ENCODE data around the gene MICAL2. TPM values are rescaled to one million over a fixed set of nuclear protein-coding genes. Genes with fewer than 3 reads are reported as not detected.

MICAL2 gene
- total RNA-seq, 1 experiment from 2014 or later, result 53.4 TPM

DNA sequence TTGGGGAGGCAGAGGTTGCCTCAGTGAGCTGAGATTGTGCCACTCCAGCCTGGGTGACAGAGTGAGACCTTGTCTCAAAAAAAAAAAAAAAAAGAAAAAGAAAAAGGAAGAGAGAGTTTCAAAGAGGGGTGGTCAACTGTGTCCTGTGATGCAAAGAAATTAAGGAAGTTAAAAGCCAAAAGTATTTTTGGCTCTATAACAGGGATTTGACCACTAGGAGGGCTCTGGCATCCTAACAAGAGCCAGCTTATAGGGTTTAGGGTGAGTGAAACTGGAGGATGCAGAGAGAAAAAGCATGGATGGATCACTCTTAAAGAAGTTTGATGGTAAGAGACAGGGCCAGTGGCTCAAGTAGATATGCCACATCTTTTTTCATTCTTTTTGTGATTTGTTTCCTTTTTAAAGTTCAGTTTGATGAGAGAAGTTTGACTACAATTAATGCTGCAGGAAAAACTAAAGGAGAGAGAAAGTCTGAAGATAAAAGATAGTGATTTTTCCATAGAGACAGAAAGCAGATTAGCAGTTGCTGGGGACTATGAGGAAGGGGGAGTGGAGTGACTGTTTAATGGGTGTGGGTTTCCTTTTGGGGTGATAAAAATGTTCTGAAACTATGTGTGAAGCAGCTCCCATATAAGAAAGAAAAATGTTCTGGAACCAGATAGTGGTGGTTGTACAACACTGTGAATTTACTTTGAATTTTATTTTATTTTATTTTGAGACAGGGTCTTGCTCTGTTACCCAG lies 11.1 kb upstream of the MICAL2 start:
- no peak for DNase-seq (ENCODE audit: low spot score)

DNA sequence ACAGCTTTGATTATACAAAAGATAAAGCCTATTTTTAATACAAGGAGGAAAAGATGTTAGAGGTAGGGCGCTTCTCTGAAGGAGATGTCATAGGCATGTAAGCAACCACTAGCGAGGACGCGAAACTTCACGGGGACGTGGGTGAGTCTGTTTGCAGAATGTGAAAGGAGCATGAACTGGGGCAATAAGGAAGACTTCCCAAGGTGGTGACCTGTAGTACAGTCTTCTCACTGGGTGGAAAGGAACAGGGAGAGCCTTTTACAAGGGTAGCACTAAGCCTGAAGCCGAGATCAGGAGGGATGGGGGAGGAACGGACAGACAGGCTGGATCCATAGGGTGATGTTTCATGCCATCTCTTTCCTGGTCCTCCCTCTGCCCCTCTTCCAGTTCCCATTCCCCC lies 10.0 kb upstream of the MICAL2 start:
- no peak for DNase-seq (ENCODE audit: low spot score)

DNA sequence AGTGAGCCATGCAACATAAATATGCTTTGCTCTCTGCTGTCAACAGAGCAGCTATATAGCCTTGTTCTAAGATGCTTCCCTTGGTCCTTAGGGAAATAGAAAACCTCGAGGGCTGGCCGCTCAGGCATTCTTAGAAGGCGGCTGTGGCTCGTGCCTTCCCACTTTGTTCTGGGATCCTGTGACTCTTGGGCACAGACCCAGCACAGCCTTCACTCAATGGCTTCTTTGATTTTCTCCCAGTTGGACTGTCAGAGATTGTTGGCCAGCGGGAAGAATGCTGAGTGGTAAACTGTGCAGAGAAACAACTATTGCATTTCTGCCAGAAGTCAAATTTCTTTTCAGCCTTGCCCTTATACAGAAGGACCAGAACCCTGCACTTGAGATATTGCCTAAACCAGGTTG lies 9.5 kb upstream of the MICAL2 start:
- DNase-seq (ENCODE audit: low spot score), result no peak

DNA sequence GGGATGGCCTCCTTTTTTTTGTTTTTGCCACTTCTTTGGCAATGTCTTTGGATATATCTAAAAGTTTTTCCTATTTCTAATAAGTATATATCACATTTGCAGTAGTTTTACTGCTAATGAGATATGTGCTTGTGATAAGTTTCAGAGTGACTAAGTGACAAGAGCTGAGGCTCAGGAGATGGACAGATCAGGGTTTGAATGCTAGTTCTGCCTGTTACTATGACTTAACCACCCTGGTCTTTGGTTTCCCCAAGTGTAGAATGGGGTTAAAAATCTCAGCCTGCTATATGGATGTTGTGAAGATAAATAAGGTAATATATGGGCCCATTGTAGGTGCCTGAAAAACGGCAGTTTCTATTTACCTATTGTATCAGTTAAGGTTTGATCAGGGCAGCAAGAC lies 9.1 kb upstream of the MICAL2 start:
- no peak for DNase-seq (ENCODE audit: low spot score)

DNA sequence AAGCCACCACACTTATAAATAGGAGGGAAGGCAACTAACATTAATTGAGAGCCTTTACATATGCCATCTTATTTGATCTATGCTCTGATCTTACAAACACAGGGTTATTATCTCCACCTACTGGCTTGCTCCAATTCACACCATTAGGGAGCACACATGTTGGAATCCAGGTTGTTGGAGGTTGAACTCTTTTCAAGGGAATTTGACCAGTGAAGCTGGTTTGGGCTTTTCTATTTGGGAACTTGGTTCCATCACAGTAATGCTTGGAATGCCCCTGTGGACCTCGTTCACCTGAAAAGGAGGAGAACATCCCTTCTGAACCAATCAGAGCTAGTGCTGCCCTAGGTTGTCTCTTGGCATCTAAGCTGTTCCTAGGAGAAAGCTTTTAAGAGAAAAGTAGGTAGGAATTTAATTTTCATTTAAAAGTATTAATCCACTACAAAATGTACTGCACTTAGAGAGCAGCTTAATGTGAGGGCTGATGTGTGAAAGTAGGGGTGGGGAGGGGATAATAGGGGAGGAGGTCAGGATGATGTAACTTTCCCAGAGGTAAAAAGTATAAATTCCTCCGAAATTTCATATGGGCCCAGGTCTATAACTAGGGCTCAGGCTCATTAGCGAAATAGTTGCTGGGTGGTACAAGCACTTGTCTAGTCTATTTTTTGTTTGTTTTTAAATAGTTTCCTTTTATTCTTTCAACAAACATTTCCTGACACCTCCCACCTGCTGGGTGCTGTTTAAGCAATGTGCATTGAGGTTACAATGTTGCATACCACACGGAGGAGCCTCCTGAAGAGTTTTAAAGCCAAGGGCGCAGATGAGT lies 7.6 kb upstream of the MICAL2 start:
- DNase-seq (ENCODE audit: low spot score), result no peak

DNA sequence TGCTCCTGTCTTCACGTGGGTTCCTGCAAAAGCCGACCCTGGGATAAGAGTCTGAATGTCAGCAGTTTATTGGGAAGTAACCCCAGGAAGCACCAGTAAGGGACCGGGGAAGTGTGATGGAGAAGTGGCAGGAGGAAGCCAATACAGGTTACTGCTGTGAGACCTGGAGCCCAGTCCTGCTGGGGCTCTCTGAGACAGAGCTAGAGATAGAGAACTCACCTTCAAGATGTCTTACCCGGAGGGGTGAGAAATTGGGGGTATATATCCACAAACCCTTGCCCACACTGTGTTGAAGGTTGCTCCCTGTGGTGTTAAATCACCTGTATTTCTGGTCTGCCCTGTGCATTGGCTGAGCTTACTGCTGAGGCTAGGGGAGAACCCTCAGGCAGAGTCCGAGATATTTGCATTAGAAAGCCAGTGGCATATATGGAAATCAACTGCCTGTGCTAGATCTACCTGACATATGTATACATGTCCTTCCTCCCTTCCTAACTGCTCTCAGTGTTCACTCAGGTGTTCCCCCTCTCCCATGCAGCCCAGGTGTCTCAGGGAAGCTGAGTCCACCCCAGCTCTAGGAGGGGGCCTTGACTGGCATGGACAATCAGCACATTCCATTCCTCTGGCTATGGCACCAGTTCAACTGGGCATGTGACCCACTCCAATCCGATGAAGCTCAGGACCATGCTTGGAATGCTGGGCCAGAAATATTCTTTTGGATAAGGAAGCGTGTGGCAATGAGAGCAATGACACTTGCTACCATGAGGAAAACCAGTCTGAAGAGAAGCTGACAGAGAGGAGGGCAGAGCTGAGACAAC lies 6.8 kb upstream of the MICAL2 start:
- no peak for DNase-seq (ENCODE audit: low spot score)

DNA sequence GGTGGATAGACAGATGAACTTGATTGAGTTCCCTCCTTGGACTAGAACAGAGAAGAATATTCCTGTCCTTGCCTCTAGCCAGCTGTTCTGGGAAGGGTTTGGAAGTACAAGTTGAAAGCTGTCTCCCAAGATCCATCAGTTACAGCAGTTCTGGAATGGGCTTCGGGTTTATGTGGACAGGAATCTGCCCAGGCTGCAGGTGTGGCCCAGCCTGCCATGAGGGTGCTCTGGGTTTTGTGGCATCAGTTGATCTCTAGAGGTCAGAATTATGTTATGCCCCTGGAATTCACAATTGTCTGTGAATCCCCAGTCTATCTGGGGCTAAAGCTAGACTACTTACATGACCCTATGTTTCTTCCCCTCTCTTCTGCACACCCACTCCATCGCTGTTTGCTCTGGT lies 4.9 kb upstream of the MICAL2 start:
- no peak for DNase-seq (ENCODE audit: low spot score)

DNA sequence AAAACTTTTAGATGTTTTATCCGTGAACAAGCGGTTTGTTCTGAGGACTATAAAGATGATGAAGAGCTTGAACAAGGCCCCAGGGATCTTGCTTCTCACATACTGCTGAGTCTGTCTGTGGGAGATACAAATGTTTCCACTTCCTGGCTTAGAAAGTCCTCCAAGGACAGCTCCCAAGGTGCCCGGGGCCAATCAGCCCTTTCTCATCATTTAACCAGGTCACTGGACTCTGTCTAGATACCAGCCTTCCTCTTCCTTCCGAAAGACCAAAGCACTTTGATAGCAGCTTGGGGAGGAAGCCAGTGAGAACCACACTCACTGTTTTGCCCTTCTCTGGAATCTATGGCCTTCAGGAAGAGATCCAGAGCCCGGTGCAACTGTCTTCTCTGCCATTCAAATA lies 4.3 kb upstream of the MICAL2 start:
- no peak for DNase-seq (ENCODE audit: low spot score)

DNA sequence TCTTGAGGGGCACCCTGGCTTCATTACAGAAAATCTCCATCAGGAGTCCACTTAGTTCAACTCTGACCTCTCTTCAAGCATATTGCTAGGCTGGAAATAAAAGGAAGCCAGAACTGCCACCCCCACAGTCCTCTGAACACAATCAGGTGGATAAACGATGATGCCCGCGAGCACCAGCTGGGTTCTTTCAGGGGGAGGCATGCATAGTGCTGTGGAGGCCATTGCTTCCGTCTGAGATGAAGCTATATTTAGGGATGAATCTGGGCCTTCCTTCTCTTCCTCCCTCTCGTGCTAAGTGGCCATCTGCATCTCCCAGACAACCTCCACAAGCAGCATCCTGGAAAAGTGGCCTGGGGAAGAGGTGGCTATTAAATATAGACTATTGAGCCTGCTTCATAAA lies 3.9 kb upstream of the MICAL2 start:
- DNase-seq (ENCODE audit: low spot score), result no peak

DNA sequence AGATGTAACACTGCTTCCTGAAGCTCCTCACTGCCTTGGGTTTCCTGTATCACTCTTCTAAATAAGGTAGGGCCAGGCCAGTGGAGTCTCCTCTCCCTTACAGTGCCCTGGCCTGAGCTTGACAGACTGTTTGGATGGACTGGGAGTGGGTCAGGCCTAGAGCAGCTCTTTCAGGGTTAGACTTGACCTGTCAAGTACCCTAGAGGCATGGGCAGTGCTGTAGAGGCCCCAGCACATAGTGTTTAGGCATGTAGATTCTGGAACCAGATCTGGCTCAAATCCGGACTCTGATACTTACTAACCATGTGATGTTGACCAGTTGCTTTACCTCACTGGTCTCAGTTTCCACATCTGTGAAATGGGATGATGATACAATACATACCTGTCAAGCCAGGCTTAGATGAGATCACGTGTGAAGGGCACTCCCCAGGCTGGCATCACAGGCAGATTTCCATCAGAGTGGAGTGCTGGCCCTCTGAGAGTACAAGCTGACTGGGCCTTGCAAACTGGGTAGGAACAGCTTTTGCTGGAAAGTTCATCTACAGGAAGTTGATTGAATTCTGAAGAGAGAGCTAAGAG lies 1.4 kb upstream of the MICAL2 start:
- DNase-seq (ENCODE audit: low spot score), result no peak

DNA sequence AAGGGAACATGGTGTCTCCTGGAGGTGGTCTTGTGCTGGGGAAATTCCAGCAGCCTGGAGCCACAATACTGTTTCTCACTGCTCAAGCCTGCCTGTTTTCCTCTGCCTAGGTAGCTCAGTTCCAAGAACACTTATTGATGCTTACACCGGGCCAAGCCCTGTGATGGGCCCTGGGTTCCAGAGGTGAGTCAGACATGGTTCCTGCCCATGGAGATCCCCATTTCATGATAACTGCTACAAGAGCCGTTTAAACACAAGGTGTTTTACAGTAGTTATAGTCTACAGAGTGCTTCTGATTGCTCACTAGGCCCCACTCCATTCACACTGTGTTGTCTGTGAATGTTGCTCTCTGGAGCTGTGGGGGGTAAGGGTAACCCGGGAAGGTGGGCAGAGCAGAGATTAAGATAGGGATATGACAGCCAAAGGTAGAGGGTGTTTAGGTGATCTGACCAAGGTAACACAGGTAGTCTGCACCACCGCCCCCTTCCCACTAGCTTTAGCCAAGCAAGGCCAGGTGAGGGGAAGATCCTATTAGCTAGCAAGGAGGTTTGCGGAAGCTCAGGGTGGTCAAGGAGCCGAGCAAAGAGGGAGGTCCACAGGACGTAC lies 696 bp upstream of the MICAL2 start:
- DNase-seq (ENCODE audit: low spot score), result no peak

DNA sequence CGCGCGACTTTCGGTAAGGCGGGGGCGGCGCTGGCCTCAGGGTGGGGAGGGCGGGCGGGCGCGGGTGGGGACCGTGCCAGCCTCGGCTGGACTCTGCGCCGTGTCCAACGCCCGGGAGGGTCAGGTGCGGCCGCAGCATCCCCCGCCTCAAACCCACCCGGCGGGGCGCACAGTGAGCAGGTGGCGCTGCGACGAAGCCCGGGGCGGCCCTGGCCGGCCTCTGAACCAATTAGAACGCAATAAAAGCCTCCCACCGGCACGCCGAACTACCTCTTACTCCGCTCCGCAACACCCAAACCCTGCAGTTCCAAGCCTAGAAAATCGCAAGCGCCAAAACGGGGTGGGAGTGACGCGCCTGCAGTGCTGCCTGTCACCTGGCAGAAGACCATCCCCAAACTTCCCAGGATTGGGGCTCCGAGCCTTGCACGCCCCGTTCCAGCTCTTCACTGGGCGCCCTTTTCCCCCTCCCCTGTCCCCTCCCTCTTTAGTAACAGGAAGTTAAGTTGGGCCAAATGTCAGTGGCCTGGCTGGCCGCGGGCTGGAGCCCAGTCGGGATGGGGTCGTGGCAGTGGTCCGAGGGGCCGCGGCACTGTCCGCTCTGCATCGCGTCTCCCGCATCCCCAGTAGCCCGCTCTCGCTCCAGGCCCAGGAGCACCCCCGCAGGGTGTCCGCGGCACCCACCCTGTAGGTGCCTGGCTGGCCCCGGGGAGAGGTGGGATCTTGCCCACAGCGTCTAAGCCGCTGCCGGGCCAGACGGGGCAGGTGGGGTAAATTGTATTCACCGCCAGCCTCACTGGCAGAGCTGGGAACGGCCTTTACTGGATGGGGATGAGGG lies 541 bp downstream of the MICAL2 start:
- no peak for DNase-seq (ENCODE audit: low spot score)

DNA sequence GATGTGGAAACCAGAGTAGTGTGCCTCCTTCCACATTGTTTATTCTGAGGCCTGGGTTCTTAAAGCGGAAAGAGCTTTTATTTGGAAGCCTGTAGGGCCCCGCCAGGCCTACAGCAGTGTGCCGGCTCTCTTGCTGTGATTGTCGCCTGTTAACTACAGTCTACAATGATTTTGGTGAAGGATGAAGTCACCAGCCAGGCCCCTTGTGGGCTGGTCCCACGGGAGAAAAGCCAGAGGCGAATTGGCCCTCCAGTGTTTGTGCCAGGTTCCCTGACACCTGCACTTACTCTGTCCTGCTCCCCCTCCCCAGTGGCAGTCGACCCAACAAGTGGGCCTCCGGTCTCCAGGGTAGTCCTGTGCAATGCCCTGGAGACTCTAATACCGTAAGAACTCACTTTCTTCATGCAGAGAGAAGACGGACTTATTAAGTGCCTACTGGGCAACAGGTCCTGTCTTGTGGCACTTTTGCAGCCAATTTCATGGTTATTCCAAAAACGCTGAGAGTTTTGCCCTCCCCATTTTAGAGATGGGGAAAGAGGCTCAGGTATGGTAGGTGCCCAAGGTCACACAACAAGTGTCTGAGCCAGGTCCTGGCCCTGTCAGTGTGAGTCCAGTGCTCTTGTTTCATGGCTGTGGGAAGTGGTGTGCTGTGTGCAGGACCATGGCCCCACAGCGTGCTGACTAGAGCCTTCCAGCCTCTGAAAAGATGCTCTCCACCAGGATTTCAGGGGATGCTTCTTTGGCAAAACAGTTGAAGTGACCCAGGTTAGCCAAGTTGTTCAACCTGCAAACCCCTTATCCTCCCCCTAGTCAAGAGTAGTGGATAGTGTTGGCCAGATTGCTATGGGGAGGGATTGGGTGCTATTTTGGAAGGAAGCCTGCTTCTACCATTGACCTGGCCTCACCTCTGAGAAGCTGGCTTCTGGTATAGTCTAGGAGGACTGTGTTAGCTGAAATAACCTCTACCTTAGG lies 1.4 kb downstream of the MICAL2 start:
- DNase-seq (ENCODE audit: low spot score), result no peak

DNA sequence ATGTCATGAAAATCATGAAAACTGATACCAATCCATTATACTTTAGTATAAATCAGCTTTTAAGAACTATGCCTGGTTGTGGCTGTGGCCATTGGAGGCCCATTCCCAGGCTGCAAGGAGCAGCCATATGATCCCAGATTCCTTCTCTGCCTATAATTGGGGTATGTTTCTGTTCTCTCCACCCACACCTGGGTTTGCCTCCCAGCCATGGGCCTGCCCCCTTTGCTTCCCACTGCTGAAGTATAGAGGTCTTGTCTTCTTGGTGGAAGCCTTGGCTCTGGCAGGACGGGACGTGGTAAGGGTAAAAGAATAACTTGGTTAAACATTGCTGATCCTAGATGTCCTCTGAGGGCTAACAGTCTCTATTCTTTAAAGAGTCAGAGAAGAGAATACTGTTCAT lies 2.4 kb downstream of the MICAL2 start:
- DNase-seq (ENCODE audit: low spot score), result no peak

DNA sequence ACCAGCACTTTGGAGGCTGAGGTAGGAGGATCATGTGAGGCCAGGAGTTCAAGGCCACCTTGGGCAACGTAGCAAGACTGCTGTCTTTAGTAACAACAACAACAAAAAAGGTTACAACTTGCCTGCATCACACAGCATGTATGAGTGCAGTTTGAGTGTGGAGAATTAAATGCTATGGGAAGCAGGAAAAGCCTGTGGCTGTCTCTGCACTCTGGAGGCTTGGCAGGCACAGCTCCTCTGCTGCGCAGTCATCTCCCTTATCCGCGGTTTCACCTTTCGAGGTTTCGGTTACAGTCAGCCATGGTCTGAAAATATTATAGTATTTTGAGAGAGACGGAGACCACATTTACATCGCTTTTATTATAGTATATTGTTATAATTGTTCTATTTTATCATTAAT lies 2.9 kb downstream of the MICAL2 start:
- no peak for DNase-seq (ENCODE audit: low spot score)

DNA sequence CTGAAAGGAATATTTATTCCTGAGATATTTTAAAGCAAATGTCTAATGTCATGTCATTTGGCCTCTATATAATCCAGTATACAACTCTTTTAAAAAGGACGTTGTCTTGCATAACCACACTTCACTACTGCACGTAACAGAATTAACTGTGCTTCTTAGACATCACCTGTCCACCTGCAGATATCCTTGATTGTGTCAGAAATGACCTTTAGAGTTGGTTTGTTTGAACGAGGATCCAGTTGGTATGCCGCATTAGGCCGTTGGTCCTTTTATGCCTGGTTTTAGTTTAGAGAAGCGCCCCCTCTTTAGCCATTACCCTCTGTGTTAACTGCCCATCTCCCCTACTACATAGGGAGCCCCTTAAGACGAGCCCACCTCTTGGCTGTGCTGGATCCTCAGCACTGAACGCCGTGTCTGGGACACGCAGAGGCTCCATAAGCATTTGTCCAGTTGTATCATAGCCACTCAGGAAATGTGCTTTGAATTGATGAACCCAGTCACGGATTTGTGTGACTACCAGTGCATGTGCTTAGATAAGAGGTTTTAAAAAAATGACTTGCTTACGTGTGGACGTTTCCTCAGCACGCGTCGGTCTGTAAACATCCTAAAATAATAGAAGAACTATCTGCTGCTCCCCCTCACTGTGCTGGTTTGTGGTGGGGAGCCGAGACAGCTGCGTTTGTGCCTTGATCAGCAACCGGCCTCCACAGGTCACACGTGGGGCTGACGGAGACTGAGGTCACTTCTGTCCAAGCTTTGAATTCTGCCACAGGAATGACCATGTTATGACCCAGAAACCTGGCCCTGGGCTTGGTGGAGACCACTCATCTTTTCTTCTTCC lies 4.0 kb downstream of the MICAL2 start:
- DNase-seq (ENCODE audit: low spot score), result no peak

DNA sequence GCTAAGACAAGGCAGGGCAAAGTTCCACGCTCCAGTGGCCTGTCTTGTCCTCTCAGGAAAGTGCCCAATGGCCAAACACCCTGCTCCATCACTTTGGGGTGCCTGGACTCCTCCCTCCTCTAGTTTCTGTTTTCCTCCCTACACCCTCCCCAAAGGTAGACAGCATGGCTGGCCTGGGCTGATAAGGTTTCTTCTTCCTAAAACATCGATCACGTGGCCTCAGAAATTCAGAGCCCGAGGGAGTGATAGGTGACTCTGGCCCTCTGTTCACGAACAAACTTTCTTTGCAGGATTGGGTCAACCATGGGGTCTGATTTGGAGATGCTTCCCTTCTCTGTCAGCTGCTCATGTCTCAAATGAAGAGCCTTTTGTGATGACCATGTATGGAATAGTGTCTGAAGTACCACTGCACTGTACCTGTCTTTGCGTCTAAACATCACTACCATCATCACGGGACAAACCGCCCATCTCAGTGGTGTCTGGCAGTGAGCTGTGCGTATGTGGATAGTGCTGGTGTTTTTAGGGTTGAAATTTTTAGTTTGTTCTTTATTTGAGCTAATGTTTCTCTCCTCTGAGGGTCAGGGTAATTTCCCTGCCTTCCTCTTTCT lies 6.1 kb downstream of the MICAL2 start:
- DNase-seq (ENCODE audit: low spot score), result no peak

DNA sequence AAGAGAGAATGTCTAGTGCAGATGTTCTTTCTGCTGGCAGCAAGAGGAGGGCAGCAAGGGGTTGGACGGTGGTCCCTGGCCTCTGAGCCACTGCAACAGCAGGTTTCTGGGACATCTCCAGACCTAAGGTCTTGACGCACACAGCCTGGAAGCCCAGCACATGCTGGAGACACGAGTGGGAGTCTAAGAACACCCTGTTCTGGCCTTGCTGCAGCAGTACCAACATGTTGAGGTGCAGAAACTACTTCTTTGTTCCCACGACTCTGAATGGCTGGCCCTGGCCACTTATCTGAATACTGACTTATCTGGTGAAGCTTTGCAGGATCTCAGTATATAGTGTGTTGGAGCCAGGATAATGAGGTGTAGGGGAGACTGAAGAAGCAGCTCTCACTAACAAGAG lies 6.8 kb downstream of the MICAL2 start:
- no peak for DNase-seq (ENCODE audit: low spot score)
